NCI-H69 (cell line): ENCODE results near the gene SYNGR4.
A peak's percentile ranks its signal among the peaks of the same experiment; 100 is the strongest.

Experiments
- DNase-seq: peaks from one replicate; lab custom pipeline; 2025; lab: John Stamatoyannopoulos, UW

Gene SYNGR4

DNA sequence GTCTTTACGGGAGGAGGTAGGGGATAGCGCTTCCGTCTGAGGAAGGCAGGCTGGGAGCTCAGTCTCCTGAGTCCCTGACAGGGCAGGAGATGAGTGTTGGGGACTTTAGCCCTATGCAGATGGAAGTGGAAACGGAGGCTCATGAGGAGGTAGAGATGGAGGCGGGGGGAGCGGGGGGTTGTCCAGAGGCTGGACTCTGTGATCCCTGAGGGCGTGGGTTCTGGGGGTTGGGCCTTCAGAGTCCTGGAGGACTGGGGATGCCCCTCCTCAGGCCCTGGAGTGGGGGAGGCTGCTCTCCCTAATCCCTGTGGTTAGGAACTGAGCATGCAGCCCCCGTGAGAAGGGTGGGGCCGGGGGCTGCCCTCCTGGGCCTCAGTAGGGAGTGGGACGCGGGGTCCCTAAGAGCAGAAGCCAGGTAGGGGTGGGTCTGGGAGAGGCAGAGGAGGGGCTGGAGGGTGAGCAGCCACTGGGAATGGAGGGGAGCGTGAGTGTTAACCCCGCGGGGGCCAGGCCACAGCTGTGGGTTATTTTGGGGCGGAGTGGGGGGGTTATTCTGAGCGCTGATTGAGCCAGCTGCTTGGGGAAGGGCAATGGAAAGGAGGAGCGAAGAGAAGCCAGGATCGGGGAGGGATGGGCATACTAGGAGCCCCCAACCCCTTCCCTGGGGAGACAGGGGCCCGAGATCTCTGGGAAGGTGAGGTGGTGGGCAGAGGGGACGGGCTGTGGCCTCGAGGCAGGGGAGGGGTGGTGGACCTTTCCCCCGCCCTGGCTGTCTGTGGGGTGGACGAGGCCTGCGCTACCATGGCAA lies 32.1 kb downstream of the SYNGR4 start:
- DNase-seq: peak; percentile 55

DNA sequence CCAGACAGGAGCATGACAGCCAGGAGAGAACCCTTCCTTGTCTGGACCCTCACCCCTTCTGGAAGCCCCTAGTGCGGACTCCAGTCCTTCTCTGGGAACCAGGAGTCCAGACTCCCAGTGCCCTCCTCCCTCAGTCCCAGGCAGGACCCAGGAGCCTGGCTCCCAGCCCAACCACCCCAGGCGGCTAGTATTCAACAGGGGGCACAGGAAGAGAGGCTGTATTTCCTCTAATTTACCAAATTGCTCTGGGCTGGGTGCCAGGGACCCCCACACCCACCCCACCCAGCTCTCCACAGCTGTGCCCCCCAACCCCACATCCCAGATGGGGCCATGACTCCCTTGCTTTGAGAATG lies 32.6 kb downstream of the SYNGR4 start:
- DNase-seq: peak; percentile 80

DNA sequence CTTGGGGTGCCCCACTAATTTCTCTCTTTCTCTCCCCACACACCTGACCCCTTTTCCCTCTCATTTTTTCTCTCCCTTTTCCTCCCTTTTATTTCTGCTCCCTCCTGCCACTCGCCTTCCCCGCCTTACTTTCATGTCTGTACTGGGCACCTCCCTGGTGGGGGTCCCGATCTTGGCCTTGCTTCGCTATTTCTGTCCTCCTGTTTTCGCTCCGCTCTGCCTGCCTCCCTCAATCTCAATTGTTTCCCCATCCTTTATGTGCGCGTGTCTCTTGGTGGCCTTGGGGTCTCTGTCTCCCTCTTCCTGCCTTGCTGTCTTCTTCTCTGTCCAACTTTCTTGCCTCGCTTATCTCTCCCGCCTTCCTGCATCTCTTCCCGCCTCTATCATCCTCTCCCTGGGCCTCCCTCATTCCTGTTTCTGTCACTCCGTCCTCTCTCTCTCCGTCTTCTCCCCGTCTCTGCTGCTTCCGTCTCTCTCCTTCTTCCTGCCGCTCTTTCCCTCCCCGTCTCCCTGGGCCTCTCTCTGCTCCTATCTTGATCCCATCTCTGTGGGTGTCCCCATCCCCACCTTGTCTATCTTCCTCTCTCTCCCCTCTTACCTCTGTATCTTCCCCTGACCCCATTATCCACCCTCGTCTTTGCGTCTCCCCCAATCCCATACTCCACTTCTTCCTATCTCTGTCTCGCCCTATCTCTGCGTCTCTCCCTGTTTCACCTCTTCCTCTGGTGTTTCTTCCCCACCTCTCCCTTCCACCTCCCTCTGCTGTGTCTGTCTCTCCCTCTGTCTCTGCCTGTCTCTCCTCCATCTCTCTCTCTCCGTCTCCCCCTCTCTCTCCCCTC lies 33.3 kb downstream of the SYNGR4 start:
- peak; percentile 61 for DNase-seq

- DNase-seq: peak; percentile 61
Measured at GRCh38 chr19:48398102-48398374, 33.9 kb downstream of the SYNGR4 start.

GRCh38 chr19:48398375-48399235 lies 34.4 kb downstream of the SYNGR4 start:
- peak; percentile 92 for DNase-seq

GRCh38 chr19:48400018-48400742 lies 36.0 kb downstream of the SYNGR4 start:
- peak; percentile 69 for DNase-seq

- peak; percentile 46 for DNase-seq
Measured at GRCh38 chr19:48401287-48401686, 37.1 kb downstream of the SYNGR4 start.

GRCh38 chr19:48403606-48404005 lies 39.4 kb downstream of the SYNGR4 start:
- peak; percentile 77 for DNase-seq

DNA sequence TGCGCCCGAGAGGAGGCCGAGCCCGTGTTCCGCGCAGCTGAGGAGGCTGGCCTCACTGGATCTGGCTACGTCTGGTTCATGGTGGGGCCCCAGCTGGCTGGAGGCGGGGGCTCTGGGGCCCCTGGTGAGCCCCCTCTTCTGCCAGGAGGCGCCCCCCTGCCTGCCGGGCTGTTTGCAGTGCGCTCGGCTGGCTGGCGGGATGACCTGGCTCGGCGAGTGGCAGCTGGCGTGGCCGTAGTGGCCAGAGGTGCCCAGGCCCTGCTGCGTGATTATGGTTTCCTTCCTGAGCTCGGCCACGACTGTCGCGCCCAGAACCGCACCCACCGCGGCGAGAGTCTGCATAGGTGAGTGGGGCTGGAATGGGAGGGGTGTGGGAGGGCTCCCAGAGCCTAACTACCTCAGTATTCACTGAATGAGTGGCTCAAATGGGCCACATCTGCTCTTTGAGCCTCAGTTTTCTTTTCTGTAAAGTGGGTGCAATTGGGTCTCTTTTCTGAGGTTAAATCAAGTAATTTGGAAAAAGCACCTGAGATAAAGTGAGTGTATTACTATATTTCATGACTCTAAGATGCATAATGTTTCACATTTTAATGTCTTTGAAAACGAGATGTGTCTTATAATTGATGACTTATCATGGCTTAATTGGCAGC lies 41.0 kb downstream of the SYNGR4 start:
- DNase-seq: no peak

DNA sequence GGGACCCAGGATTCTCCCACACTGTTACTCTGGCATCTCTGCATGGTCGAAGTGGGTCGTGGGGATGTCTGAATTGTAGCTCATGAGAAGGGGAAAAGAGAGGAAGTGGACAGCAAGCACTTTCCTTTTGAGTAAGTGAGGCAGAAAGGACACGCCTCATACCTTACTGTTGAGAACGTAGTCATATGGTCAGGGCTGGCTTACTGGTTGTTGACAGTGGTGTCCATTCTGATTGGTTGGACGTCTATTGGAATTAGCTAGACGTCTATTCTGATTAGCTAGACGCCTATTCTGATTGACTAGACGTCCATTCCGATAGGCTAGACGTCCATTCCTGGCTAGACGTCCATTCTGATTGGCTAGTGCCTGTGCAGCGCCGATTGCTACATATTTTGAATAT lies 41.7 kb downstream of the SYNGR4 start:
- DNase-seq: no peak

DNA sequence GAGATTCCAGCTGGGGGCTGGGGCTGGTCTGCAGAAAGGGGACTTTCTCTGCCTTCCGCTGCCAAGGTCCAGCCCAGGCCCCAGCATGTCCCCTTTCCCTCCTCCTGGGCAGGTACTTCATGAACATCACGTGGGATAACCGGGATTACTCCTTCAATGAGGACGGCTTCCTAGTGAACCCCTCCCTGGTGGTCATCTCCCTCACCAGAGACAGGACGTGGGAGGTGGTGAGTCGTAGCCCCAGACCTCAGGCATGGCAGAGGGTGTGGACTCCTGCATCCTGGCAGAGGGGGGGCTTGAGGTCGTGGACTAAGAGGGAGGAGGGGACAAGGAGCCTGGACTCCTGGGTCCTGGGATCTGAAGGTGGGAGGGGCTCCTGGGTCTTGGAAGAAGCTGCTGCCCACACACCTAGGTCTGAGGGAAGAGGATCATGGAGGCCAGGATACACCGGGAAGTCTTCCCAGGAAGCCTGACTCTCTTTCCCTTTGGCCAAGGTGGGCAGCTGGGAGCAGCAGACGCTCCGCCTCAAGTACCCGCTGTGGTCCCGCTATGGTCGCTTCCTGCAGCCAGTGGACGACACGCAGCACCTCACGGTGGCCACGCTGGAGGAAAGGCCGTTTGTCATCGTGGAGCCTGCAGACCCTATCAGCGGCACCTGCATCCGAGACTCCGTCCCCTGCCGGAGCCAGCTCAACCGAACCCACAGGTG lies 49.9 kb downstream of the SYNGR4 start:
- DNase-seq: peak; percentile 61

DNA sequence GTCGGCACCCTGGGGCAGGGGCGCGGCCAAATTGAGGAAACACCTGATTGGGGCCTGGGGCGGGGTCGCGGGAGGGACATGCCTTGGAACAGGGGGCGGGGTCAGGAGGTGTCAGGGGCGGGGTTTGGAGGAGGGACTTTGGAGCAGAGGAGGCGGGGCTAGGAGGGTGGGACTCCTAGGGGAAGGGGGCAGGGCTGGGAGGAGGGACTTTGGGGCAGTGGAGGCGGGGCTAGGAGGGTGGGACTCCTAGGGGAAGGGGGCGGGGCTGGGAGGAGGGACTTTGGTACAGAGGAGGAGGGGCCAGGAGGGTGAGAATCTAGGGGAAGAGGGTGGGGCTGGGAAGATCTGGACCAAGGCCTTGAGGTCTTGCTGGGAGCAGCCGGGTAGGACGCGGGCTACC lies 51.2 kb downstream of the SYNGR4 start:
- peak; percentile 87 for DNase-seq

DNA sequence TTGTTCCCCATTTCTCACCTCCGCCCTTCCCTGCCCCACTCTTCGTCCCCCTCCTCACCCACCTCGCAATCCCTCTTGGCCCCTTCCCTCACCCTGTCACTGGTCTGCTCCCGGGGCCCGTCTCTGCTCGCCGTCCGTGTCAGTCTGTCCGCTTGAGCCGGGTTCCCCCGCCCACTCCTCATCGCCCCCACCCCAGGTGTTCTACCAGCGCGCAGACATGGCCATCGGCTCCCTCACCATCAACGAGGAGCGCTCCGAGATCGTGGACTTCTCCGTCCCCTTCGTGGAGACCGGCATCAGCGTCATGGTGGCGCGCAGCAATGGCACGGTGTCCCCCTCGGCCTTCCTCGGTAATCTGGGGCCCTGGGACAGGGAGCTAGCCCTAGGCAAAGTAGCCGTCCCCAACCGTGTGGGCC lies 51.6 kb downstream of the SYNGR4 start:
- no peak for DNase-seq

DNA sequence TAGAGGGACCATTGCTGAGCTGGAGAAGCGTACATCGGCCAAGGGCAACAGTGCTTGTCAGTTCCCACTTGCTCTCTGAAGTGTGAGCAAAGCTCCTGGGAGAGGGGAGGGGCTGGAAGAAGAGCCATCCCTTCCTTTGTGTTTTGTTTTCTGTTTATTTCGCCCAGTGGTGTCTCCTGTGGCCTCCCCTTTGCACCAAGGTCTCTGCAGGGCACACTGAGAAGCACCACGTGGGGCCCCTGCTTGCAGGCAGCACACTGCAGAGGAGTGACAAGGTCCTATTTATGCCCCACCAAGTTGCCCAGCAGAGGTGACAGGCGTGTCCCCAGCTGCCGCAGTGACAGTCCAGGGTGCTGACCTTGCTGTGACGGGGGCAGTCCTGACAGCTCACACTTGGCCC lies 53.3 kb downstream of the SYNGR4 start:
- no peak for DNase-seq

- DNase-seq: no peak
Measured at GRCh38 chr19:48418317-48419064, 54.3 kb downstream of the SYNGR4 start.

DNA sequence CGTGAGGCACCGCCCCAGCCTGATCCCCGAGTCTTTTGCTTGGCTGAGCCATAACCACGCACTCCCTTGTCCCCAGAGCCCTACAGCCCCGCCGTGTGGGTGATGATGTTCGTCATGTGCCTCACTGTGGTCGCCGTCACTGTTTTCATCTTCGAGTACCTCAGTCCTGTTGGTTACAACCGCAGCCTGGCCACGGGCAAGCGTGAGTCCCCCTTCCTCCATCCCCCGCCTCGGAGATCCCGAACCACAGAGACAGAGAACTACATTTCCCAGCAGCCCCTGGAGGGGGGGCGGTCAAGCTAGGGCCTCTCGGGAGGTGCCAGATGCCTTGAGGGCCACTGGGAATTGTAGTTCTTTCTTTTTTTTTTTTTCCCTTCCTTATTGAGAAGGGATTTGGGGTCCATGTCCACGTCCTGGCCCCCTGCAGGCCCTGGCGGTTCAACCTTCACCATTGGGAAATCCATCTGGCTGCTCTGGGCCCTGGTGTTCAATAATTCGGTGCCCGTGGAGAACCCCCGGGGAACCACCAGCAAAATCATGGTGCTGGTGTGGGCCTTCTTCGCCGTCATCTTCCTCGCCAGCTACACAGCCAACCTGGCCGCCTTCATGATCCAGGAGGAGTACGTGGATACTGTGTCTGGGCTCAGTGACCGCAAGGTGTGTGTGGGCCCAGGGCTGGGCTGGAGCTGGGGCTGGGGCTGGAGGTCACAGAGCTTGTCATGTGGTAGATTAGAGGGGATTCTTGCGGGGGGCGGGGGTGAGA lies 55.2 kb downstream of the SYNGR4 start:
- DNase-seq: peak; percentile 57

GRCh38 chr19:48421548-48421947 lies 57.4 kb downstream of the SYNGR4 start:
- peak; percentile 56 for DNase-seq

DNA sequence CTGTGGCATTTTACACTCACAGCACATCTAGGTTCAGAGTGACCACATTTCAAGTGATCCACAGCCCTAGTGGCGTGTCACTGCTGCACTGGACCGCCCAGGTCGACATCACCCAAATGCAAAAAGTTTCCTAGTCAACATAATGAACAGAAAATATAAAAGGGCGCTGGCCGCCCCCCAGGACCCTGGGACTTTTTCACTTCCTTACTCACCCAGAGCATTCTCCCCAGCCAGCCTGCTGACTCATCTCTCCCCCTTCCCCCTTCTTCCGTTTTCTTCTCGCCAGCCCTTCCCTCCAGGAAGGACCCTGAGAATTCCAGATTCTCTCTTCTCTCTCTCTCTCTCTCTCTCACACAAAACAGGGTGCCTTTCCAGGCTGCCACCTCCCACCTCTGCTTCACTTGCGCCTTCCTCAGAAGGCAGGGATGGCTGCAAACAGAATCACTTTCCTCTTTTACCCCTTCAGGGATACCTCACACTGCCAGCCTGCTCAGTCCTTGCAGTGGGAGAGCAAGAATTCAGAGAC lies 60.6 kb downstream of the SYNGR4 start:
- peak; percentile 27 for DNase-seq
